ENCODE measurements around the gene PRPF6.

DNA sequence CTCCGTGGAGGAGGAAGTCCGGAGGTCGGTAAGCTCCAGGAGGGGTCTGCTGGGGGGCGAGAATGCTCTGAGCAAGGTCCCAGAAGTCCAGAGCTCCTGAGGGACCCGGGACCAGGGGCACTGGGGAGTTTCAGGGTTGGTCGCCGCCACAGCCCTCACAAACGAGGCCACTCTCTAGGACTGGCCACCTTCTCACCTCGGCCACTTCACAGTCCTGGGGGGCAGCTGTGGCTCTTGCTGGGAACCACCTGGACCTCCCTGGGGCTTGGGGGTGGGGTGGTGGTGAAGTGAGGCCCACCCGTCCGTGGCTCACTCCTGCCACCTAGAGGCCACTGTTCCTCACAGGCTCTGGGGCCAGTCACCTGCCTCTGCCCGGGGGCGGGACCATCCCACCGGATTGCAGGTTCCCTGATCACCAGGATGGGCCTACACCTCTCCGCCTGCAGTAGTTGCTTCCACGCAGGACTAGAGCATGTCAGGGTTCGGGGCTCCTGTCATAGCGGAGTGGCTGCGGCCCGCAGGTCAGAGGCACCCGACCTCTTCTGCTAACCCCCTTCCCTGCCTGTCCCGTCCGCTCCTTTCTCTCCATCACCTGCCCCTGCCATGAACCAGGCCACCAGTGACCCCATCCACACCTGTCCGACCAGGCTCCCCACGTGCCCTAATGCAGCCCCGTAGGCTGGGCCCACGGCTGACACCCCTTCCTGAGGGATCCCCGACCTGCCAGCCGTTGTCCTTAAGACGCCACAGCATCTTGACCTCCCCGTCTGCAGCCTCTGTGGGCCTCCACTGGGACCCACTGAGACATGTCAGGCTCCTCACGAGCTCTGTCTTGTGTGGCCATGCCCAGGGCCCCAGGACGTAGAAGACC, 76.9 kb downstream of the PRPF6 start:
- TF ChIP-seq, protein P1, sequence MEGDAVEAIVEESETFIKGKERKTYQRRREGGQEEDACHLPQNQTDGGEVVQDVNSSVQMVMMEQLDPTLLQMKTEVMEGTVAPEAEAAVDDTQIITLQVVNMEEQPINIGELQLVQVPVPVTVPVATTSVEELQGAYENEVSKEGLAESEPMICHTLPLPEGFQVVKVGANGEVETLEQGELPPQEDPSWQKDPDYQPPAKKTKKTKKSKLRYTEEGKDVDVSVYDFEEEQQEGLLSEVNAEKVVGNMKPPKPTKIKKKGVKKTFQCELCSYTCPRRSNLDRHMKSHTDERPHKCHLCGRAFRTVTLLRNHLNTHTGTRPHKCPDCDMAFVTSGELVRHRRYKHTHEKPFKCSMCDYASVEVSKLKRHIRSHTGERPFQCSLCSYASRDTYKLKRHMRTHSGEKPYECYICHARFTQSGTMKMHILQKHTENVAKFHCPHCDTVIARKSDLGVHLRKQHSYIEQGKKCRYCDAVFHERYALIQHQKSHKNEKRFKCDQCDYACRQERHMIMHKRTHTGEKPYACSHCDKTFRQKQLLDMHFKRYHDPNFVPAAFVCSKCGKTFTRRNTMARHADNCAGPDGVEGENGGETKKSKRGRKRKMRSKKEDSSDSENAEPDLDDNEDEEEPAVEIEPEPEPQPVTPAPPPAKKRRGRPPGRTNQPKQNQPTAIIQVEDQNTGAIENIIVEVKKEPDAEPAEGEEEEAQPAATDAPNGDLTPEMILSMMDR (IDR thresholded peaks at IDR 0.05; ENCODE audit: low read depth, low read length, poor library complexity, severe bottlenecking) = peak; percentile 87
- TF ChIP-seq EZH2phosphoT487 (IDR thresholded peaks at IDR 0.05; ENCODE audit: borderline replicate concordance, low read length) = no peak
